ENCODE data around the gene STON2. TPM values are rescaled to one million over a fixed set of nuclear protein-coding genes. Genes with fewer than 3 reads are reported as not detected.

Gene STON2, protein sequence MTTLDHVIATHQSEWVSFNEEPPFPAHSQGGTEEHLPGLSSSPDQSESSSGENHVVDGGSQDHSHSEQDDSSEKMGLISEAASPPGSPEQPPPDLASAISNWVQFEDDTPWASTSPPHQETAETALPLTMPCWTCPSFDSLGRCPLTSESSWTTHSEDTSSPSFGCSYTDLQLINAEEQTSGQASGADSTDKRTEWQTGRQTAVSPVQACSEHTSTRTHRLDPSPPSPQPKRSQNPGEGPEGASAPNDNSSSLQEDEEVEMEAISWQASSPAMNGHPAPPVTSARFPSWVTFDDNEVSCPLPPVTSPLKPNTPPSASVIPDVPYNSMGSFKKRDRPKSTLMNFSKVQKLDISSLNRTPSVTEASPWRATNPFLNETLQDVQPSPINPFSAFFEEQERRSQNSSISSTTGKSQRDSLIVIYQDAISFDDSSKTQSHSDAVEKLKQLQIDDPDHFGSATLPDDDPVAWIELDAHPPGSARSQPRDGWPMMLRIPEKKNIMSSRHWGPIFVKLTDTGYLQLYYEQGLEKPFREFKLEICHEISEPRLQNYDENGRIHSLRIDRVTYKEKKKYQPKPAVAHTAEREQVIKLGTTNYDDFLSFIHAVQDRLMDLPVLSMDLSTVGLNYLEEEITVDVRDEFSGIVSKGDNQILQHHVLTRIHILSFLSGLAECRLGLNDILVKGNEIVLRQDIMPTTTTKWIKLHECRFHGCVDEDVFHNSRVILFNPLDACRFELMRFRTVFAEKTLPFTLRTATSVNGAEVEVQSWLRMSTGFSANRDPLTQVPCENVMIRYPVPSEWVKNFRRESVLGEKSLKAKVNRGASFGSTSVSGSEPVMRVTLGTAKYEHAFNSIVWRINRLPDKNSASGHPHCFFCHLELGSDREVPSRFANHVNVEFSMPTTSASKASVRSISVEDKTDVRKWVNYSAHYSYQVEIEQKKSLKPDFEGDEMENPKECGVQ
- 0.51 TPM in 1 of 2 replicates, not detected in the other for total RNA-seq

DNA sequence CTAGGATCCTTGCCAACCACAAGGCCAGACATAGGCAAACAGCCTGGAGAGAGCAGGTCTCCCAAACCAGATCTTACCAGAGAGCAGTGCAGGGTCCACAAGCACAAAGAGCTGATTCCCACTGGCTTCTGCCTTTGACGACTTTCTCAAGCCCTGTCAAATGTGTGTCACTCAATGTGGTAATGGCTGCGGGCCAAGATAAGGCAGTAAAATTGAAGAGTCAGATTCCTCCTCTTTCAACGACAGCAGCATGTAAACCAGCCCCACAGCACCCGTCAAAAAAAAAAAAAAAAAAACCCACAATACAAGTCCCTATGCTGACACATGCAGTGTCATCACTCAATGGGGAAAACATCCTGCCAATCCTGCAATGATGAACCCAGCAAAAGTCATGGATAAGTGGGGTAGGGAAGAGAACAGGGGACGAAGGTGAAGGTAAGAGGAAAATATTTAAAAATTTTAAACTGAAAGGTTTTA, at the start of gene STON2:
Gene STON2 (minus strand): TSS at position 123 of the 477 bp plus-strand sequence. CDS start 1,942 bp downstream, outside the sequence.
- intact Hi-C loops (cut with micrococcal nuclease): no loop called here
- CTCF ChIA-PET: no interaction called here
- no peak for ATAC-seq (ENCODE audit: low read depth)

DNA sequence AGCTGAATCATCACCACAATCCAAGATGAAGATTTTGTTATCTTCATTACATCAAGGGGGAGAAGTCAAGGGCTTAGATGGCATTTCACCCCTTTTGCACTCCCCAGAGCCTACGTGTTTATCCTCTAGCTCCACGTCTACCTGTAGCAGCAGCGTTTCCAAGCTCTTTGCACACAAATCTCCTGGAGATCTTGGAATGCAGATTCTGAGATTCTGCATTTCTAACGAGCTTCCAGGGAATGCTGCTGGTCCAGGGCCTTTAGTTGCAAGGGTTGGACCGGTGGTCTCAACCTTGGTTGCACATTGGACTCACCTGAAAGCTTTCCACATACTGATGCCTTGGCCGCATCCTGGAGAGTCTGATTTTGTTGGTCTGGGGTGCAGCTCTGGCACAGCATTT, 49.5 kb upstream of the STON2 start:
- CTCF ChIA-PET: interaction anchor here (0.7 to 0.8 kb wide), 2 partner anchors 15 to 180 kb away, joined by 3 to 4 read pairs; no protein-coding TSS in a partner anchor
- Mint-ChIP-seq H3K9me3 (no peaks in the 10 kb centered on the region), H3K36me3 (ENCODE audit: low read depth) (no peaks in the 10 kb centered on the region), H3K4me1 (peaks cover 6% of the 10 kb centered on the region), H3K27me3 (peaks cover 24% of the 10 kb centered on the region), H3K27ac (no peak overlapping the region), H3K4me3 (no peak overlapping the region)
- ATAC-seq (ENCODE audit: low read depth) (no peak), DNase-seq (no peak)
- intact Hi-C loops (cut with micrococcal nuclease): no loop called here
- TF ChIP-seq, protein P1, sequence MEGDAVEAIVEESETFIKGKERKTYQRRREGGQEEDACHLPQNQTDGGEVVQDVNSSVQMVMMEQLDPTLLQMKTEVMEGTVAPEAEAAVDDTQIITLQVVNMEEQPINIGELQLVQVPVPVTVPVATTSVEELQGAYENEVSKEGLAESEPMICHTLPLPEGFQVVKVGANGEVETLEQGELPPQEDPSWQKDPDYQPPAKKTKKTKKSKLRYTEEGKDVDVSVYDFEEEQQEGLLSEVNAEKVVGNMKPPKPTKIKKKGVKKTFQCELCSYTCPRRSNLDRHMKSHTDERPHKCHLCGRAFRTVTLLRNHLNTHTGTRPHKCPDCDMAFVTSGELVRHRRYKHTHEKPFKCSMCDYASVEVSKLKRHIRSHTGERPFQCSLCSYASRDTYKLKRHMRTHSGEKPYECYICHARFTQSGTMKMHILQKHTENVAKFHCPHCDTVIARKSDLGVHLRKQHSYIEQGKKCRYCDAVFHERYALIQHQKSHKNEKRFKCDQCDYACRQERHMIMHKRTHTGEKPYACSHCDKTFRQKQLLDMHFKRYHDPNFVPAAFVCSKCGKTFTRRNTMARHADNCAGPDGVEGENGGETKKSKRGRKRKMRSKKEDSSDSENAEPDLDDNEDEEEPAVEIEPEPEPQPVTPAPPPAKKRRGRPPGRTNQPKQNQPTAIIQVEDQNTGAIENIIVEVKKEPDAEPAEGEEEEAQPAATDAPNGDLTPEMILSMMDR (IDR thresholded peaks at IDR 0.05): no peak
- POLR2A ChIA-PET: no interaction called here

More for the DNA sequence above, at the start of gene STON2:
- TF ChIP-seq, protein P1 (IDR thresholded peaks at IDR 0.05): no peak
- Mint-ChIP-seq H3K4me1 (no peaks in the 10 kb centered on the region), H3K27ac (no peak within 1 kb of the TSS), H3K4me3 (no peak within 1 kb of the TSS), H3K27me3 (peaks cover 13% of the 10 kb centered on the region), H3K36me3 (ENCODE audit: low read depth) (no peaks in the 10 kb centered on the region), H3K9me3 (no peaks in the 10 kb centered on the region)
- DNase-seq: no peak
- POLR2A ChIA-PET: no interaction called here

DNA sequence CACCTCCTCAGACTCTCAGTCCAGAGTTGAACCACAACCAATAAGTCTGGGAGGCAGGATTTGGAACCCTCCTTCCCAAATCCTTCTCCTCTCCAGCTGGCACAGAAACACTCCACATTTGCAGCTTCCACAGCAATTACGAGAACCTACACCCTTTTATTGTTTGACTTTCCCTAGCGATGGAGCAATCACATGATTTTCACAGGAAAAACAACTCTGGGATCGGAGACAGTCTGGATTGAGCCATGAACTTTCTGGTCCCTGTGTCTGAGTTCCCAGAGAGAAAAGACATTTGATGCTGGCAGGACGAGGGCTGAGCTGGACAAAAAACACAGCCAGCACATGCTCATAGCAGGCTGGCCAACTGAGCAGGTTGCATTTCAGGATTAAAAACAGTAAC, 49.0 kb upstream of the STON2 start:
- no peak overlapping the region for H3K27ac Mint-ChIP-seq
- DNase-seq (no peak), ATAC-seq (ENCODE audit: low read depth) (no peak)
- CTCF ChIA-PET: no interaction called here
- no peaks in the 10 kb centered on the region for H3K9me3 Mint-ChIP-seq
- TF ChIP-seq, protein P1 (IDR thresholded peaks at IDR 0.05): no peak
- no peak overlapping the region for H3K4me3 Mint-ChIP-seq
- H3K36me3 Mint-ChIP-seq (ENCODE audit: low read depth): no peaks in the 10 kb centered on the region
- intact Hi-C loops (cut with micrococcal nuclease): no loop called here
- peaks cover 26% of the 10 kb centered on the region for H3K27me3 Mint-ChIP-seq
- peaks cover 6% of the 10 kb centered on the region for H3K4me1 Mint-ChIP-seq
- POLR2A ChIA-PET: no interaction called here

DNA sequence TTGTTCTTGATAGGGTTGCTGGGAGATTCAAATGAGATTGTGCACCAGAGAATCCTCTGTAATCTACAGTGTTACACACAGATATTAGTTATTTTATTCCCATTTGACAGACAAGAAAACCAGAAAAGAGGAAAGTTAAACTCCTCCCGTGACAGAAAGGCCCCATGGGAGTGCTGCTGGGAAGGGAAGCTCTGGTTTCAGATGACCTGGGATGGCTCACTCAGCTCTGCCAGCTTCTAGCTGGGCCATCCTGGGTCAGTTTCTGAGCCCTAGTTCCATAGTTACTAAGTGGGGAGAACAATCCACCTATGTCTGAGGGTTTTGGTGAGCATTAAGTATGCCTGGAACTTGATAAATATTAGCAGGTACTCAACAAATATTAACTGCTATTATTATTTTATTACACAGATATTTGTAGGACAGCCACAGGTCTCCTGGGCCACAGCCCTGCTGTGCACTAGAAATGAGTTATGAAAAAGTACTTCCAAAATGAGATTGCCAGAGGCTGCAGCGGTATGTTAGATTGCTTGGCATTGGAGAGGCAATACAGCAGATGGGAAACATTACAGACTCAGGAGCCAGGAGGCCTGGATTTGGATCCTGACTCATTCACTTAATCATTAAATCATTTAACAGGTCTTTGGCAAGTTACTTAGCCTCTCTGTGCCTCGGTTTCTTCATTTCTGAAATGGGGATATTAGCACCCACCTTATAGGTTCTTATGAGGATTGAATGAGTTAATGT, 47.1 kb upstream of the STON2 start:
- no peak for DNase-seq
- intact Hi-C loops (cut with micrococcal nuclease): no loop called here
- Mint-ChIP-seq H3K36me3 (ENCODE audit: low read depth) (no peaks in the 10 kb centered on the region), H3K9me3 (no peaks in the 10 kb centered on the region), H3K4me1 (no peaks in the 10 kb centered on the region), H3K27ac (no peak overlapping the region), H3K4me3 (no peak overlapping the region), H3K27me3 (peaks cover 31% of the 10 kb centered on the region)
- no peak for ATAC-seq (ENCODE audit: low read depth)
- ChIA-PET CTCF (no interaction called here), POLR2A (no interaction called here)
- TF ChIP-seq, protein P1 (IDR thresholded peaks at IDR 0.05): no peak

Data from activated B cell treated with CpG ODN at 0.5 μM for 24 hours (primary cell).